ENCODE measurements around the gene GPR39.

Gene GPR39

GRCh38 chr2:132566379-132566778 is 149.8 kb downstream of the GPR39 start:
- DNase-seq (ENCODE audit: low read depth in 2 of 2) = no peak

GRCh38 chr2:132567682-132568081 is 151.1 kb downstream of the GPR39 start:
- no peak for DNase-seq (ENCODE audit: low read depth in 2 of 2)

GRCh38 chr2:132568656-132569055 is 152.1 kb downstream of the GPR39 start:
- DNase-seq (ENCODE audit: low read depth in 2 of 2) = no peak

GRCh38 chr2:132573444-132574007 is 156.9 kb downstream of the GPR39 start:
- no peak for DNase-seq (ENCODE audit: low read depth in 2 of 2)

- no peak for DNase-seq (ENCODE audit: low read depth in 2 of 2)
Measured at GRCh38 chr2:132577686-132578085, 161.1 kb downstream of the GPR39 start.

- DNase-seq (ENCODE audit: low read depth in 2 of 2) = no peak
Measured at GRCh38 chr2:132581591-132581990, 165.0 kb downstream of the GPR39 start.

- DNase-seq (ENCODE audit: low read depth in 2 of 2) = no peak
Measured at GRCh38 chr2:132581991-132582738, 165.6 kb downstream of the GPR39 start.

- no peak for DNase-seq (ENCODE audit: low read depth in 2 of 2)
Measured at GRCh38 chr2:132583666-132584360, 167.2 kb downstream of the GPR39 start.

- no peak for DNase-seq (ENCODE audit: low read depth in 2 of 2)
Measured at GRCh38 chr2:132584976-132585817, 168.6 kb downstream of the GPR39 start.

- no peak for DNase-seq (ENCODE audit: low read depth in 2 of 2)
Measured at GRCh38 chr2:132586101-132586511, 169.5 kb downstream of the GPR39 start.

GRCh38 chr2:132586835-132587234 is 170.2 kb downstream of the GPR39 start:
- no peak for DNase-seq (ENCODE audit: low read depth in 2 of 2)

GRCh38 chr2:132588576-132588975 is 172.0 kb downstream of the GPR39 start:
- no peak for DNase-seq (ENCODE audit: low read depth in 2 of 2)

- no peak for DNase-seq (ENCODE audit: low read depth in 2 of 2)
Measured at GRCh38 chr2:132589111-132589830, 172.7 kb downstream of the GPR39 start.

- DNase-seq (ENCODE audit: low read depth in 2 of 2) = no peak
Measured at GRCh38 chr2:132589966-132590365, 173.4 kb downstream of the GPR39 start.

- DNase-seq (ENCODE audit: low read depth in 2 of 2) = no peak
Measured at GRCh38 chr2:132593171-132593570, 176.6 kb downstream of the GPR39 start.

GRCh38 chr2:132595186-132595585 is 178.6 kb downstream of the GPR39 start:
- no peak for DNase-seq (ENCODE audit: low read depth in 2 of 2)

- DNase-seq (ENCODE audit: low read depth in 2 of 2) = no peak
Measured at GRCh38 chr2:132595693-132596092, 179.1 kb downstream of the GPR39 start.

GRCh38 chr2:132597166-132597565 is 180.6 kb downstream of the GPR39 start:
- no peak for DNase-seq (ENCODE audit: low read depth in 2 of 2)

GRCh38 chr2:132597831-132598230 is 181.2 kb downstream of the GPR39 start:
- DNase-seq (ENCODE audit: low read depth in 2 of 2) = no peak

GRCh38 chr2:132598536-132598935 is 181.9 kb downstream of the GPR39 start:
- DNase-seq (ENCODE audit: low read depth in 2 of 2) = no peak

- DNase-seq (ENCODE audit: low read depth in 2 of 2) = no peak
Measured at GRCh38 chr2:132599556-132599955, 183.0 kb downstream of the GPR39 start.
